K562 (cell line): ENCODE measurements around the gene HOXA10.

Source experiments
- HNRNPL ChIP-seq: fragments of 200-400 bp; formaldehyde crosslinking; IDR thresholded peaks from 2 replicates; pipeline ENCODE4 v1.6.1; 2017; ENCODE audit warnings: low read depth, mild to moderate bottlenecking, low read length
- JUND ChIP-seq, 2 experiments: IDR thresholded peaks; 2 replicates in 1 of 2; 3 replicates in 1 of 2; pipeline ENCODE4 v1.6.1; 2011; ENCODE audit warnings: borderline replicate concordance in 2 of 2, low read depth in 2 of 2, low read length in 2 of 2, improper control_type of control experiment in 1 of 2, missing biosample characterization in 1 of 2, missing genetic modification characterization in 1 of 2, missing genetic modification reagents in 1 of 2

DNA sequence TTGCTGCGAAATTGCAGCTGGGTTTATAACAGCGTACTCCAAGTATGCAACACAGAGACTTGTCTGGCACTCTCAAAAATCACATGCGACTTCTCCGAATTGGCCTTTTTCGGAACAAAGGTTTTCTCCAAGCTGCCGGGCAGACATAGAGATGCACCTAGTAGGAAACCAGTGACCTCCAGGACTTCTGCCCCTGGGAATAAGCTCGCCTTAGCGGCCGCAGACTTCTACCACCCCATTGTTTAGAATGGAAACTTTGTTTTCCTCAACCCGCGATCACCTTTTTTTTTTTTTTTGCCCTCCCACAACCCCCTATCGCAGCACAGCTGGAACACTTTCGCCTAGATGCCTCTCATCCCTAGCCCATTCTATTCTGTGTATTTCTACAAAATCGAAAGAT, 4.9 kb upstream of the HOXA10 start:
- TF ChIP-seq HNRNPL: no peak
- no peak for TF ChIP-seq JUND (IDR thresholded peaks at IDR 0.05; ENCODE audit: borderline replicate concordance, low read depth, low read length)
- no peak for TF ChIP-seq JUND (tag; IDR thresholded peaks at IDR 0.05; ENCODE audit: borderline replicate concordance, low read depth, low read length)
